HCT116 (cell line): Measurements from ENCODE around the gene MAP4K1. TPM values are rescaled to one million over a fixed set of nuclear protein-coding genes. Genes with fewer than 3 reads are reported as not detected.
A peak's percentile ranks its signal among the peaks of the same experiment; 100 is the strongest.

ENCODE experiments used
- ATAC-seq: fragments of 200-7000 bp; cut with Tn5 transposase; 2 replicates; pipeline ENCODE4 v1.9.1; 2020; ENCODE audit warnings: mild to moderate bottlenecking, moderate library complexity
- BruUV-seq: library from RNA; stranded (reverse); fragments of 400-500 nt; replicated peaks from 2 replicates; lab custom pipeline; 2021; lab: Mats Ljungman, UMichigan
- CTCF ChIA-PET: fragments of 300-600 bp; sonication (Branson Sonifier 250); formaldehyde crosslinking; loops from one replicate; lab custom pipeline; 2021; ENCODE audit warnings: antibody characterized with exemption; lab: Charles Lee
- POLR2A ChIA-PET: fragments of 300-600, 350-600 bp; sonication (Branson Sonifier 250); formaldehyde crosslinking; loops from one replicate; lab custom pipeline; 2021; ENCODE audit warnings: antibody characterized with exemption; lab: Charles Lee
- RAD21 ChIA-PET, 2 experiments: fragments of 300-600 bp; sonication (Branson Sonifier 250); formaldehyde crosslinking; loops; one replicate each; lab custom pipeline; 2023; ENCODE audit warnings: low total read pairs in 2 of 2; ENCODE audit not compliant: uncharacterized antibody in 2 of 2, unreplicated experiment in 2 of 2, low non-redundant PET in 1 of 2; lab: Charles Lee
- DNase-seq: peaks from one replicate; pipeline ENCODE4 v3.0.0-alpha.2; 2010; ENCODE audit warnings: low read depth, low spot score
- H2AFZ ChIP-seq: fragments of 200-600 bp; shearing (Covaris generic), sonication (generic); 2 replicates; pipeline ENCODE4 v1.6.1; 2017; ENCODE audit warnings: low read depth, mixed run types, mixed read lengths, antibody characterized with exemption, low read length; ENCODE audit not compliant: poor library complexity, severe bottlenecking
- H3K27ac ChIP-seq: 2 replicates; pipeline ENCODE4 v1.5.1; 2012; ENCODE audit warnings: low read depth, low read length
- H3K27me3 ChIP-seq: fragments of 200-600 bp; sonication (generic); 2 replicates; pipeline ENCODE4 v1.6.1; 2016; ENCODE audit warnings: mixed run types, low read length, mixed read lengths; ENCODE audit not compliant: insufficient read depth
- H3K36me3 ChIP-seq, 2 experiments: fragments of 200-500 bp in 1 of 2; fragments of 200-600 bp in 1 of 2; sonication (Bioruptor generic) in 1 of 2; sonication (generic) in 1 of 2; 2 replicates each; pipeline versions ENCODE4 v1.5.1 to v1.6.1; 2014 to 2016; ENCODE audit warnings: low read length in 2 of 2, inconsistent platforms in 1 of 2, mixed read lengths in 1 of 2, mixed run types in 1 of 2; ENCODE audit not compliant: insufficient read depth in 2 of 2, control insufficient read depth in 1 of 2
- H3K4me1 ChIP-seq, 2 experiments: fragments of 200-600 bp in 1 of 2; sonication (generic) in 1 of 2; 2 replicates each; pipeline versions ENCODE4 v1.5.1 to v1.6.1; 2012 to 2017; ENCODE audit warnings: low read length in 2 of 2, inconsistent platforms in 1 of 2, mild to moderate bottlenecking in 1 of 2, mixed read lengths in 1 of 2, mixed run types in 1 of 2, moderate library complexity in 1 of 2; ENCODE audit not compliant: insufficient read depth in 2 of 2, control insufficient read depth in 1 of 2
- H3K4me2 ChIP-seq: fragments of 200-600 bp; sonication (generic); 2 replicates; pipeline ENCODE4 v1.6.1; 2017; ENCODE audit warnings: mixed run types, low read length, mixed read lengths
- H3K4me3 ChIP-seq, 2 experiments: fragments of 200-600 bp in 1 of 2; sonication (generic) in 1 of 2; replicated peaks in 1 of 2; 2 replicates each; pipeline ENCODE4 v1.5.1; 2011 to 2016; ENCODE audit warnings: low read length in 2 of 2, control low read depth in 1 of 2, low read depth in 1 of 2, mild to moderate bottlenecking in 1 of 2, mixed read lengths in 1 of 2, mixed run types in 1 of 2
- H3K79me2 ChIP-seq: fragments of 200-600 bp; sonication (generic); 2 replicates; pipeline ENCODE4 v1.6.1; 2017; ENCODE audit warnings: mild to moderate bottlenecking, mixed run types, low read length, moderate library complexity, mixed read lengths; ENCODE audit not compliant: insufficient read depth
- H3K9ac ChIP-seq: fragments of 200-600 bp; sonication (generic); 2 replicates; pipeline ENCODE4 v1.6.1; 2016; ENCODE audit warnings: low read length, mixed read lengths
- H3K9me2 ChIP-seq: fragments of 200-600 bp; sonication (generic), shearing (Covaris generic); 2 replicates; pipeline ENCODE4 v1.6.1; 2017; ENCODE audit warnings: mixed run types, mild to moderate bottlenecking, moderate library complexity; ENCODE audit not compliant: insufficient read depth
- H3K9me3 ChIP-seq, 2 experiments: fragments of 200-500 bp in 1 of 2; fragments of 200-600 bp in 1 of 2; sonication (Bioruptor generic) in 1 of 2; sonication (generic) in 1 of 2; 2 replicates each; pipeline ENCODE4 v1.6.1; 2014 to 2017; ENCODE audit warnings: low read length in 2 of 2, mixed read lengths in 2 of 2, inconsistent platforms in 1 of 2, low read depth in 1 of 2, mild to moderate bottlenecking in 1 of 2, mixed run types in 1 of 2, moderate library complexity in 1 of 2; ENCODE audit not compliant: control insufficient read depth in 1 of 2, insufficient read depth in 1 of 2
- H4K20me1 ChIP-seq: fragments of 200-600 bp; sonication (generic), shearing (Covaris generic); 2 replicates; pipeline ENCODE4 v1.6.1; 2017; ENCODE audit warnings: mixed run types, mild to moderate bottlenecking, moderate library complexity; ENCODE audit not compliant: insufficient read depth
- CEBPB ChIP-seq: IDR thresholded peaks from 2 replicates; pipeline ENCODE4 v1.6.1; 2012; ENCODE audit warnings: low read depth
- REST ChIP-seq: IDR thresholded peaks from 2 replicates; pipeline ENCODE4 v1.6.1; 2012; ENCODE audit warnings: low read depth
- intact Hi-C: fragments of 100-400 bp; cut with micrococcal nuclease; formaldehyde crosslinking; loops from 2 replicates; pipeline ENCODE4 v1.10.0; 2022
- total RNA-seq: library from RNA; stranded (reverse); gene quantifications from one replicate; pipeline ENCODE4 v1.2.1, GENCODE V29; 2021; ENCODE audit not compliant: unreplicated experiment

The MAP4K1 gene
- total RNA-seq, 1 experiment from 2014 or later: 9.1 TPM

GRCh38 chr19:38656171-38656981, 38.6 kb upstream of the MAP4K1 start:
- ChIA-PET POLR2A (interaction anchor here (1.2 to 1.7 kb wide), 3 partner anchors 9 to 38 kb away, joined by 3 to 4 read pairs (median 4); partner anchors contain the start of genes ACTN4 and EIF3K), RAD21 (no interaction called here), CTCF (interaction anchor here (0.7 to 1.3 kb wide), 2 partner anchors 273 to 274 kb away, joined by 3 to 4 read pairs; partner anchors contain the start of gene SARS2)
- H3K9me3 ChIP-seq: no peaks in the 10 kb centered on the region
- DNase-seq (no peak), ATAC-seq (peak; percentile 31)
- H3K9me2 ChIP-seq: no peaks in the 10 kb centered on the region
- H3K4me1 ChIP-seq: peaks cover 96 to 100% of the 10 kb centered on the region in 2 experiments
- intact Hi-C loops: loop anchor here (2.0 kb wide), 1 partner anchor 26 kb away; no protein-coding TSS in a partner anchor
- H3K36me3 ChIP-seq: peaks cover 0 to 14% of the 10 kb centered on the region in 2 experiments; a peak in 1 of 4 replicates
- no TSS peak for BruUV-seq
- peaks cover 100% of the 10 kb centered on the region for H3K79me2 ChIP-seq
- peak overlapping the region; percentile 75 for H3K4me2 ChIP-seq
- H2AFZ ChIP-seq: no peak overlapping the region
- H4K20me1 ChIP-seq: peaks cover 9% of the 10 kb centered on the region; the same call in 1 of the 2 replicates
- H3K27ac ChIP-seq: peak overlapping the region; percentile 72
- H3K27me3 ChIP-seq: no peaks in the 10 kb centered on the region
- peak overlapping the region in 1 of 2 experiments; percentile 4; a peak in 1 of 4 replicates for H3K4me3 ChIP-seq
- H3K9ac ChIP-seq: peak overlapping the region; percentile 71
- peak; percentile 62; the same call in 1 of the 2 replicates for TF ChIP-seq CEBPB
- no peak for TF ChIP-seq REST
